Activated naive CD4-positive, alpha-beta T cell treated with anti-CD3 and anti-CD28 coated beads, Interleukin-2, amount 50 U/mL, for 16 hours (primary cell): ENCODE measurements around the gene YARS1.

Experiments
- DNase-seq: peaks from one replicate; pipeline ENCODE4 v3.0.0-alpha.2; 2020

Gene YARS1

GRCh38 chr1:32775640-32776337, 41.4 kb downstream of the YARS1 start:
- no peak for DNase-seq

GRCh38 chr1:32774950-32775634, 42.1 kb downstream of the YARS1 start:
- no peak for DNase-seq

GRCh38 chr1:32774464-32774808, 42.7 kb downstream of the YARS1 start:
- no peak for DNase-seq

GRCh38 chr1:32773764-32774463, 43.2 kb downstream of the YARS1 start:
- no peak for DNase-seq

GRCh38 chr1:32773018-32773763, 44.0 kb downstream of the YARS1 start:
- peak; percentile 74 for DNase-seq

- no peak for DNase-seq
Measured at GRCh38 chr1:32772281-32773017, 44.7 kb downstream of the YARS1 start.

- no peak for DNase-seq
Measured at GRCh38 chr1:32771561-32772280, 45.4 kb downstream of the YARS1 start.

GRCh38 chr1:32770741-32771548, 46.2 kb downstream of the YARS1 start:
- DNase-seq: no peak

GRCh38 chr1:32770221-32770731, 46.9 kb downstream of the YARS1 start:
- DNase-seq: no peak

- no peak for DNase-seq
Measured at GRCh38 chr1:32769524-32770220, 47.5 kb downstream of the YARS1 start.

- no peak for DNase-seq
Measured at GRCh38 chr1:32768110-32768850, 48.9 kb downstream of the YARS1 start.

GRCh38 chr1:32767641-32768040, 49.5 kb downstream of the YARS1 start:
- DNase-seq: no peak

GRCh38 chr1:32767156-32767555, 50.0 kb downstream of the YARS1 start:
- no peak for DNase-seq

GRCh38 chr1:32766328-32766972, 50.7 kb downstream of the YARS1 start:
- DNase-seq: no peak

GRCh38 chr1:32765570-32766327, 51.4 kb downstream of the YARS1 start:
- no peak for DNase-seq

GRCh38 chr1:32764826-32765569, 52.2 kb downstream of the YARS1 start:
- DNase-seq: no peak

- no peak for DNase-seq
Measured at GRCh38 chr1:32763221-32763620, 53.9 kb downstream of the YARS1 start.
